Measurements from ENCODE around the gene HES3. TPM values are rescaled to one million over a fixed set of nuclear protein-coding genes. Genes with fewer than 3 reads are reported as not detected.
A peak's percentile ranks its signal among the peaks of the same experiment; 100 is the strongest.

HES3 gene, protein sequence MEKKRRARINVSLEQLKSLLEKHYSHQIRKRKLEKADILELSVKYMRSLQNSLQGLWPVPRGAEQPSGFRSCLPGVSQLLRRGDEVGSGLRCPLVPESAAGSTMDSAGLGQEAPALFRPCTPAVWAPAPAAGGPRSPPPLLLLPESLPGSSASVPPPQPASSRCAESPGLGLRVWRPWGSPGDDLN
- not detected in 2 replicates for total RNA-seq (2014; rRNA removed; shearing (Covaris generic))
- total RNA-seq (2022) = not detected in 2 replicates
- not detected for Bru-seq, nascent RNA
- not detected for BruChase-seq, experiment 1, labeled RNA remaining after a 6-hour chase
- not detected for BruChase-seq, experiment 2, labeled RNA remaining after a 2-hour chase
- long read RNA-seq = 0 reads

DNA sequence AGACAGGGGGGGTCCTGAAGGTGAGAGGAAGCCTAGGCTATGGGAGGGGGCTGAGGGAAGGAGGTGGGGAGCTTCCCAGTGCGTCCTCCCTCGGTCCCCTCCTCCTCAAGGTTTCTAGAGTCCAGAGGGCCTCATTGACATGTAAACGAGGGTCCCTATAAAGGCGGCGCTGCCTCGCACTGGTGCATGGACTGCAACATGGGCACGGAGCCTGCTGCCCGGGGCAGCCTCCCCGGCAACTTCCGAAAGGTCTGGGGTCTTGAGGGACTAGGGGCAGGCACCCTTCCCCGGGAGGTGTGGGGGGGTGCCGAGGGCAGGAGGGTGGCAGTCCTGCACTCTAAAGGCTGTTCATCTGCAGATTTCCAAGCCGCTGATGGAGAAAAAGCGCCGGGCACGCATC, at the start of gene HES3:
Gene HES3 (plus strand): TSS at position 187 of the 400 bp plus-strand sequence. CDS start 187 bp downstream, at position 374.
- H3K4me2 ChIP-seq (ENCODE audit: low read length) = no peak within 1 kb of the TSS

DNA sequence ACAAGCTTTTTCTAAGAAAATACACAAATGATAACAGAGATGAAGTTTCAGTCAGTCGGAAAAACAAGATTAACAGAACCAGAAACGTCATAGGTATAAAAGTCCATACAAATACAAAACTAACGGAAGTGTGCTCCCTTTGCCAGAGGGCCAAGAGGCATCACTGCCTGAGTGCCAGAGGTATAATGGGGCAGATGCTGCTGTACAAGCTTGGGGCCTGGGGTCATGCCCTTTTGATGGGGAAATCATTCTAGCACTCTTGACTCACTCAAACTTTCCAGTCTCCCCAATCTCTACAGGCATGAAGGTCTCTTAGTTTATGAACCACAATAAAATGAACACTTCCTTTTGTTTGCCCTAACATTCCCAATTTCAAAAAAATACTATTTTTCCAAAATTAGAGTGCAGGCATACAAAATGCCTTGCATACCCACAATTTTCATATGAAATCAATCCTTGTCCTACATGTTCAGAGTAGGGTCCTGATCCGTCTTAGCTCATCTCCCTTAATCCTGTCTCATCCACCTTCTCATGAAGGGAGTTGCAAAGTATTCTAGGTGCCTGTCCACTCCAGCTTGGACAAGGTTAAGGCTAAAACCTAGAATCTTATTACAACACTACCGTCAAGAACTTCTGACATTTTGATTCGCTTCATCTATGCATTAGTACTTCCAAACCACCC, 46.1 kb upstream of the HES3 start:
- BruUV-seq (replicated peaks) = no TSS peak
- peaks cover 24% of the 10 kb centered on the region for H4K20me1 ChIP-seq (ENCODE audit: insufficient read depth, low read length)
- no peak overlapping the region for H2AFZ ChIP-seq (ENCODE audit: low read length)
- no peaks in the 10 kb centered on the region for H3K9me3 ChIP-seq (ENCODE audit: low read length)
- no peak for TF ChIP-seq EZH2phosphoT487 (IDR thresholded peaks at IDR 0.05; ENCODE audit: borderline replicate concordance, low read depth, low read length)
- TF ChIP-seq, protein P1, sequence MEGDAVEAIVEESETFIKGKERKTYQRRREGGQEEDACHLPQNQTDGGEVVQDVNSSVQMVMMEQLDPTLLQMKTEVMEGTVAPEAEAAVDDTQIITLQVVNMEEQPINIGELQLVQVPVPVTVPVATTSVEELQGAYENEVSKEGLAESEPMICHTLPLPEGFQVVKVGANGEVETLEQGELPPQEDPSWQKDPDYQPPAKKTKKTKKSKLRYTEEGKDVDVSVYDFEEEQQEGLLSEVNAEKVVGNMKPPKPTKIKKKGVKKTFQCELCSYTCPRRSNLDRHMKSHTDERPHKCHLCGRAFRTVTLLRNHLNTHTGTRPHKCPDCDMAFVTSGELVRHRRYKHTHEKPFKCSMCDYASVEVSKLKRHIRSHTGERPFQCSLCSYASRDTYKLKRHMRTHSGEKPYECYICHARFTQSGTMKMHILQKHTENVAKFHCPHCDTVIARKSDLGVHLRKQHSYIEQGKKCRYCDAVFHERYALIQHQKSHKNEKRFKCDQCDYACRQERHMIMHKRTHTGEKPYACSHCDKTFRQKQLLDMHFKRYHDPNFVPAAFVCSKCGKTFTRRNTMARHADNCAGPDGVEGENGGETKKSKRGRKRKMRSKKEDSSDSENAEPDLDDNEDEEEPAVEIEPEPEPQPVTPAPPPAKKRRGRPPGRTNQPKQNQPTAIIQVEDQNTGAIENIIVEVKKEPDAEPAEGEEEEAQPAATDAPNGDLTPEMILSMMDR (conservative IDR thresholded peaks at IDR 0.05; ENCODE audit: low read length) = no peak
- H3K4me2 ChIP-seq (ENCODE audit: low read length) = peak overlapping the region; percentile 96
- peak overlapping the region; percentile 53 for H3K27ac ChIP-seq (ENCODE audit: low read depth, low read length, poor library complexity, severe bottlenecking)
- peaks cover 31% of the 10 kb centered on the region for H3K4me1 ChIP-seq (ENCODE audit: insufficient read depth, low read length, poor library complexity, severe bottlenecking)
- H3K9me2 ChIP-seq (ENCODE audit: insufficient read depth, low read length) = no peaks in the 10 kb centered on the region
- H3K36me3 ChIP-seq (ENCODE audit: insufficient read depth, low read length) = peaks cover 63% of the 10 kb centered on the region
- DNase-seq (ENCODE audit: low spot score) = no peak
- CTCF ChIA-PET (ENCODE audit: unreplicated experiment) = interaction anchor here (1.0 kb wide), 1 partner anchor 13 kb away, joined by 3 read pairs; no protein-coding TSS in a partner anchor
- H3K4me3 ChIP-seq (ENCODE audit: low read depth, low read length, poor library complexity, severe bottlenecking) = peak overlapping the region; percentile 93
- peaks cover 63% of the 10 kb centered on the region for H3K79me2 ChIP-seq (ENCODE audit: insufficient read depth, low read depth, low read length)
- intact Hi-C loops (cut with micrococcal nuclease; ENCODE audit: unreplicated experiment) = loop anchor here (2.0 to 5.0 kb wide), 2 partner anchors 39 to 205 kb away; partner anchors contain the start of genes ICMT and NPHP4
- POLR2A ChIA-PET = no interaction called here

More for the DNA sequence above, at the start of gene HES3:
- no peaks in the 10 kb centered on the region for H3K36me3 ChIP-seq (ENCODE audit: insufficient read depth, low read length)
- H2AFZ ChIP-seq (ENCODE audit: low read length) = no peak within 1 kb of the TSS
- H3K79me2 ChIP-seq (ENCODE audit: insufficient read depth, low read depth, low read length) = no peaks in the 10 kb centered on the region
- intact Hi-C loops (cut with micrococcal nuclease; ENCODE audit: unreplicated experiment) = loop anchor here (10.0 kb wide), 2 partner anchors 139 to 191 kb away; no protein-coding TSS in a partner anchor
- H3K9me2 ChIP-seq (ENCODE audit: insufficient read depth, low read length) = no peaks in the 10 kb centered on the region
- ChIA-PET CTCF (ENCODE audit: unreplicated experiment) (no interaction called here), POLR2A (interaction anchor here (0.7 kb wide), 1 partner anchor 130 kb away, joined by 4 read pairs; no protein-coding TSS in a partner anchor)
- DNase-seq (ENCODE audit: low spot score) = no peak
- no peaks in the 10 kb centered on the region for H3K9me3 ChIP-seq (ENCODE audit: low read length)
- TF ChIP-seq EZH2phosphoT487 (IDR thresholded peaks at IDR 0.05; ENCODE audit: borderline replicate concordance, low read depth, low read length) = no peak
- TF ChIP-seq, protein P1 (conservative IDR thresholded peaks at IDR 0.05; ENCODE audit: low read length) = no peak
- no peak within 1 kb of the TSS for H3K27ac ChIP-seq (ENCODE audit: low read depth, low read length, poor library complexity, severe bottlenecking)
- no peaks in the 10 kb centered on the region for H3K4me1 ChIP-seq (ENCODE audit: insufficient read depth, low read length, poor library complexity, severe bottlenecking)
- H3K4me3 ChIP-seq (ENCODE audit: low read depth, low read length, poor library complexity, severe bottlenecking) = no peak within 1 kb of the TSS
- BruUV-seq (replicated peaks) = no TSS peak
- H4K20me1 ChIP-seq (ENCODE audit: insufficient read depth, low read length) = no peaks in the 10 kb centered on the region
